Ectodermal cell (in vitro differentiated cells): ENCODE results near the gene TNFRSF6B.

Experiments used
- H3K27ac ChIP-seq: 2 replicates; pipeline ENCODE4 v1.7.0; 2013; ENCODE audit warnings: mild to moderate bottlenecking, low read depth, low read length; ENCODE audit not compliant: insufficient read depth, poor library complexity, severe bottlenecking
- H3K27me3 ChIP-seq: 2 replicates; pipeline ENCODE4 v1.7.0; 2013; ENCODE audit warnings: mild to moderate bottlenecking, low read length; ENCODE audit not compliant: insufficient read depth, control insufficient read depth, poor library complexity, severe bottlenecking
- H3K36me3 ChIP-seq: one replicate; pipeline ENCODE4 v1.7.0; 2013; ENCODE audit warnings: low read length; ENCODE audit not compliant: control insufficient read depth, insufficient read depth
- H3K4me1 ChIP-seq: one replicate; pipeline ENCODE4 v1.7.0; 2013; ENCODE audit warnings: low read length; ENCODE audit not compliant: control insufficient read depth, insufficient read depth
- H3K4me3 ChIP-seq: 2 replicates; pipeline ENCODE4 v1.7.0; 2013; ENCODE audit warnings: low read depth, low read length, control low read depth; ENCODE audit not compliant: insufficient read depth
- H3K9me3 ChIP-seq: 2 replicates; pipeline ENCODE4 v1.7.0; 2013; ENCODE audit warnings: mild to moderate bottlenecking, low read length, moderate library complexity; ENCODE audit not compliant: control insufficient read depth
- WGBS, 2 experiments: methylation state at CpG; one replicate each; pipeline ENCODE4 v1.1.7; 2013; ENCODE audit warnings: missing lambda C conversion rate in 2 of 2; 5-methylcytosine and 5-hydroxymethylcytosine counted together

TNFRSF6B gene

DNA sequence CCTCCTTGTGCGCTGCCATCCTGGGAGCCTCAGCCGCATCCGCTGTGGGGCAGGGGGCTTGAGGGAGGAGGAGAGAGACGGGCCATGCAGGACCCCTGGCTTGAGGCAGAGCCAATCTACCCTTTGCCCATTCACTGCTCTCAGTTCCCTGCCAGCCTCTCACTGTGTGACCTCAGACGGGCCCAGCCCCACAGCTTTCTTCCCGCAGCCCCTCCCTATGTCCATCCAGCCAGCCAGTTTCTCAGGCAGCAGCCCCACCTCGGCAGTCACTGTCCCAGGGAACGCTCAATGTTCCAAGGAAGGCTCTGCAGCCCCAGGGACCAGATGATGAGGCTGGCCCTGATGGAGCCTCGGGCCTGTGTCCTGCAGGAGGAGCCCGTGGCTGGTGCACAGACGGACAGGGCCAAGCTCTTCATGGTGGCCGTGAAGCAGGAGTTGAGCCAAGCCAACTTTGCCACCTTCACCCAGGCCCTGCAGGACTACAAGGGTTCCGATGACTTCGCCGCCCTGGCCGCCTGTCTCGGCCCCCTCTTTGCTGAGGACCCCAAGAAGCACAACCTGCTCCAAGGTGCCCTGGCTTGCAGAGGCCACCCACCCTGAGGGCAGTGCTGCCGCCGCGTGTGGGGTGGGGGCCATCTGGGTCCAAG is 3.9 kb upstream of the TNFRSF6B start:
- no peak overlapping the region for H3K27ac ChIP-seq
- no peaks in the 10 kb centered on the region for H3K36me3 ChIP-seq
- peaks cover 5% of the 10 kb centered on the region for H3K4me1 ChIP-seq
- no peaks in the 10 kb centered on the region for H3K9me3 ChIP-seq
- WGBS, 2 experiments: 93% methylated on average over 20 of the region's 20 CpGs
- no peak overlapping the region for H3K4me3 ChIP-seq
- H3K27me3 ChIP-seq: no peaks in the 10 kb centered on the region

- 95 to 98% methylated on average over 10 of the region's 10 CpGs for WGBS, 2 experiments
- H3K9me3 ChIP-seq: no peaks in the 10 kb centered on the region
- no peaks in the 10 kb centered on the region for H3K27me3 ChIP-seq
- H3K4me3 ChIP-seq: no peak overlapping the region
- H3K27ac ChIP-seq: no peak overlapping the region
- no peaks in the 10 kb centered on the region for H3K36me3 ChIP-seq
- H3K4me1 ChIP-seq: peaks cover 5% of the 10 kb centered on the region
Measured at GRCh38 chr20:63693083-63693732, 3.2 kb upstream of the TNFRSF6B start.

GRCh38 chr20:63693733-63694583 is 2.5 kb upstream of the TNFRSF6B start:
- Histone ChIP-seq H3K9me3 (no peaks in the 10 kb centered on the region), H3K36me3 (no peaks in the 10 kb centered on the region), H3K27ac (no peak overlapping the region), H3K4me1 (peaks cover 5% of the 10 kb centered on the region), H3K4me3 (no peak overlapping the region), H3K27me3 (no peaks in the 10 kb centered on the region)
- 96 to 98% methylated on average over 21 of the region's 21 CpGs for WGBS, 2 experiments

DNA sequence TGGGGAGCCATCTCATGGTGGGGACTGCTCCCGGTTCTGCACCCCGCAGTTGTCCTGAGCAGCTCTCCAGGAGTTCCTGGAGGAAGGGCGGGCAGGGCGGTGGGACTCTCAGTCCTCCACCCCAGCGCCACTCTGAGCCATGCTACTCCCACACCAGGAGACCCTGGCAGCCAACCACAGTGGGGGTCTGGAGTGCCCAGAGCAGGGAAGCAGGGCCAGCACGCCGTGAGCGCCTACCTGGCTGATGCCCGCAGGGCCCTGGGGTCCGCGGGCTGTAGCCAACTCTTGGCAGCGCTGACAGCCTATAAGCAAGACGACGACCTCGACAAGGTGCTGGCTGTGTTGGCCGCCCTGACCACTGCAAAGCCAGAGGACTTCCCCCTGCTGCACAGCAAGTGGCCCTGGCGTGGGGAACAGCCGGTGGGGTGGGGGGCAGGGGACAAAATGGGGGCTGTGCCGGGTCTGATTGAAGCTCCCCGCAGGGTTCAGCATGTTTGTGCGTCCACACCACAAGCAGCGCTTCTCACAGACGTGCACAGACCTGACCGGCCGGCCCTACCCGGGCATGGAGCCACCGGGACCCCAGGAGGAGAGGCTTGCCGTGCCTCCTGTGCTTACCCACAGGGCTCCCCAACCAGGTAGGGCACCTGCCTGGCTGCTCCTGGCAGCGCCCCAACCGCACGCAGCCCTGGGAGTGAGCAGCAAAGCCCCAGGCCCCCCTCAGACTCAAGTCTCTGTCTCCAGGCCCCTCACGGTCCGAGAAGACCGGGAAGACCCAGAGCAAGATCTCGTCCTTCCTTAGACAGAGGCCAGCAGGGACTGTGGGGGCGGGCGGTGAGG is 1.6 kb upstream of the TNFRSF6B start:
- Histone ChIP-seq H3K36me3 (no peaks in the 10 kb centered on the region), H3K4me3 (no peak overlapping the region), H3K4me1 (peaks cover 5% of the 10 kb centered on the region), H3K9me3 (no peaks in the 10 kb centered on the region), H3K27me3 (no peaks in the 10 kb centered on the region), H3K27ac (no peak overlapping the region)
- WGBS, 2 experiments: 95 to 96% methylated on average over 37 of the region's 37 CpGs

DNA sequence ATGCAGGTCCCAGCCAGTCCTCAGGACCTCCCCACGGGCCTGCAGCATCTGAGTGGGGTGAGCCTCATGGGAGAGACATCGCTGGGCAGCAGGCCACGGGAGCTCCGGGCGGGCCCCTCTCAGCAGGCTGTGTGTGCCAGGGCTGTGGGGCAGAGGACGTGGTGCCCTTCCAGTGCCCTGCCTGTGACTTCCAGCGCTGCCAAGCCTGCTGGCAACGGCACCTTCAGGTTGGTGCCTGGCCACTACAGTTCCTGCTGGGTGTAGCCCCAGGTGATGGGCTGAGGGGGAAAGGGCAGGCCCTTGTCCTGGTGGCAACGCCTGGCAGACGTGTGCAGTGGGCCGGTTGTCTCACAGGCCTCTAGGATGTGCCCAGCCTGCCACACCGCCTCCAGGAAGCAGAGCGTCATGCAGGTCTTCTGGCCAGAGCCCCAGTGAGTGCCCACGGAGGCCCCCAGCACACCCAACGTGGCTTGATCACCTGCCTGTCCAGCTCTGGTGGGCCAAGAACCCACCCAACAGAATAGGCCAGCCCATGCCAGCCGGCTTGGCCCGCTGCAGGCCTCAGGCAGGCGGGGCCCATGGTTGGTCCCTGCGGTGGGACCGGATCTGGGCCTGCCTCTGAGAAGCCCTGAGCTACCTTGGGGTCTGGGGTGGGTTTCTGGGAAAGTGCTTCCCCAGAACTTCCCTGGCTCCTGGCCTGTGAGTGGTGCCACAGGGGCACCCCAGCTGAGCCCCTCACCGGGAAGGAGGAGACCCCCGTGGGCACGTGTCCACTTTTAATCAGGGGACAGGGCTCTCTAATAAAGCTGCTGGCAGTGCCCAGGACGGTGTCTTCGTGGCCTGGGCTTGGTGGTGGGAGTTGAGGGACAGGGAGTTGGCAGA is 787 bp upstream of the TNFRSF6B start:
- Histone ChIP-seq H3K36me3 (no peaks in the 10 kb centered on the region), H3K4me1 (peaks cover 5% of the 10 kb centered on the region), H3K4me3 (no peak overlapping the region), H3K27ac (no peak overlapping the region), H3K27me3 (no peaks in the 10 kb centered on the region), H3K9me3 (no peaks in the 10 kb centered on the region)
- 94% methylated on average over 25 of the region's 25 CpGs for WGBS, 2 experiments

GRCh38 chr20:63696306-63696627 is 185 bp upstream of the TNFRSF6B start:
- Histone ChIP-seq H3K27ac (no peak overlapping the region), H3K4me1 (peaks cover 5% of the 10 kb centered on the region), H3K9me3 (no peaks in the 10 kb centered on the region), H3K36me3 (no peaks in the 10 kb centered on the region), H3K4me3 (no peak overlapping the region), H3K27me3 (no peaks in the 10 kb centered on the region)
- 59 to 60% methylated on average over 6 of the region's 6 CpGs for WGBS, 2 experiments

GRCh38 chr20:63697357-63697867 is 960 bp downstream of the TNFRSF6B start:
- peaks cover 5% of the 10 kb centered on the region for H3K4me1 ChIP-seq
- WGBS, 2 experiments: 90 to 91% methylated on average over 7 of the region's 7 CpGs
- no peak overlapping the region for H3K27ac ChIP-seq
- H3K27me3 ChIP-seq: no peaks in the 10 kb centered on the region
- no peak overlapping the region for H3K4me3 ChIP-seq
- no peaks in the 10 kb centered on the region for H3K9me3 ChIP-seq
- no peaks in the 10 kb centered on the region for H3K36me3 ChIP-seq

DNA sequence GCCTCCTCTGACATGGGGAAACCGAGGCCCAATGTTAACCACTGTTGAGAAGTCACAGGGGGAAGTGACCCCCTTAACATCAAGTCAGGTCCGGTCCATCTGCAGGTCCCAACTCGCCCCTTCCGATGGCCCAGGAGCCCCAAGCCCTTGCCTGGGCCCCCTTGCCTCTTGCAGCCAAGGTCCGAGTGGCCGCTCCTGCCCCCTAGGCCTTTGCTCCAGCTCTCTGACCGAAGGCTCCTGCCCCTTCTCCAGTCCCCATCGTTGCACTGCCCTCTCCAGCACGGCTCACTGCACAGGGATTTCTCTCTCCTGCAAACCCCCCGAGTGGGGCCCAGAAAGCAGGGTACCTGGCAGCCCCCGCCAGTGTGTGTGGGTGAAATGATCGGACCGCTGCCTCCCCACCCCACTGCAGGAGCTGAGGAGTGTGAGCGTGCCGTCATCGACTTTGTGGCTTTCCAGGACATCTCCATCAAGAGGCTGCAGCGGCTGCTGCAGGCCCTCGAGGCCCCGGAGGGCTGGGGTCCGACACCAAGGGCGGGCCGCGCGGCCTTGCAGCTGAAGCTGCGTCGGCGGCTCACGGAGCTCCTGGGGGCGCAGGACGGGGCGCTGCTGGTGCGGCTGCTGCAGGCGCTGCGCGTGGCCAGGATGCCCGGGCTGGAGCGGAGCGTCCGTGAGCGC is 1.6 kb downstream of the TNFRSF6B start:
- WGBS, 2 experiments: 91 to 92% methylated on average over 40 of the region's 40 CpGs
- no peak overlapping the region for H3K4me3 ChIP-seq
- H3K36me3 ChIP-seq: no peaks in the 10 kb centered on the region
- H3K9me3 ChIP-seq: no peaks in the 10 kb centered on the region
- H3K27me3 ChIP-seq: no peaks in the 10 kb centered on the region
- no peak overlapping the region for H3K27ac ChIP-seq
- peaks cover 5% of the 10 kb centered on the region for H3K4me1 ChIP-seq
